SK-N-SH treated with all-trans-retinoic acid at 6 μM for 48 hours (cell line): ENCODE measurements around the gene ZSWIM6.

Source experiments
- BACH2 ChIP-seq: fragments of 250-450 bp; sonication (Bioruptor Pico); IDR thresholded peaks from 2 replicates; pipeline ENCODE4 v1.9.0; 2021; ENCODE audit warnings: mild to moderate bottlenecking, borderline replicate concordance
- CSRNP3 ChIP-seq: fragments of 250-450 bp; sonication (Bioruptor Pico); IDR thresholded peaks from 2 replicates; pipeline ENCODE4 v1.5.1; 2021; ENCODE audit warnings: mild to moderate bottlenecking, moderate library complexity
- GLIS3 ChIP-seq: fragments of 250-450 bp; sonication (Bioruptor Pico); IDR thresholded peaks from 2 replicates; pipeline ENCODE4 v1.5.0; 2020; ENCODE audit warnings: mild to moderate bottlenecking, moderate library complexity
- OSR1 ChIP-seq: fragments of 250-450 bp; sonication (Bioruptor Pico); IDR thresholded peaks from 2 replicates; pipeline ENCODE4 v1.8.0; 2022; ENCODE audit warnings: moderate library complexity, mild to moderate bottlenecking, inconsistent platforms
- RARB ChIP-seq: fragments of 250-450 bp; sonication (Bioruptor Pico); IDR thresholded peaks from 2 replicates; pipeline ENCODE4 v1.8.0; 2021; ENCODE audit warnings: mild to moderate bottlenecking, moderate library complexity
- SNAI2 ChIP-seq: fragments of 250-450 bp; sonication (Bioruptor Pico); IDR thresholded peaks from 2 replicates; pipeline ENCODE4 v1.5.0; 2020; ENCODE audit warnings: mild to moderate bottlenecking, moderate library complexity
- TCF4 ChIP-seq: fragments of 250-450 bp; sonication (Bioruptor Pico); IDR thresholded peaks from 2 replicates; pipeline ENCODE4 v1.8.0; 2021; ENCODE audit warnings: mild to moderate bottlenecking, moderate library complexity, borderline replicate concordance
- TOX ChIP-seq: fragments of 250-450 bp; sonication (Bioruptor Pico); IDR thresholded peaks from 2 replicates; pipeline ENCODE4 v1.8.0; 2021; ENCODE audit warnings: mild to moderate bottlenecking, moderate library complexity, borderline replicate concordance
- ZFP3 ChIP-seq: fragments of 250-450 bp; sonication (Bioruptor Pico); IDR thresholded peaks from 2 replicates; pipeline ENCODE4 v1.5.0; 2020; ENCODE audit warnings: mild to moderate bottlenecking, moderate library complexity
- ZNF70 ChIP-seq: fragments of 450-650 bp; formaldehyde crosslinking; IDR thresholded peaks from 2 replicates; pipeline ENCODE4 v1.5.0; 2020; ENCODE audit warnings: mild to moderate bottlenecking, moderate library complexity
- ZNF8 ChIP-seq: fragments of 450-650 bp; formaldehyde crosslinking; IDR thresholded peaks from 2 replicates; pipeline ENCODE4 v1.5.0; 2020; ENCODE audit warnings: mild to moderate bottlenecking, moderate library complexity
- TF ChIP-seq, protein P1 (sequence below): fragments of 250-450 bp; sonication (Bioruptor Pico); IDR thresholded peaks from 2 replicates; pipeline ENCODE4 v1.8.0; 2020; ENCODE audit warnings: mild to moderate bottlenecking, moderate library complexity, borderline replicate concordance

GRCh38 chr5:61397238-61397637, 65.2 kb downstream of the ZSWIM6 start:
- no peak for TF ChIP-seq CSRNP3 (CRISPR knock-in tag)
- TF ChIP-seq TCF4 (CRISPR knock-in tag): no peak
- TF ChIP-seq GLIS3 (CRISPR knock-in tag): no peak
- TF ChIP-seq TOX (CRISPR knock-in tag): no peak
- TF ChIP-seq ZNF70: no peak
- TF ChIP-seq OSR1 (CRISPR knock-in tag): no peak
- no peak for TF ChIP-seq ZNF8 (CRISPR knock-in tag)
- TF ChIP-seq RARB (CRISPR knock-in tag): no peak
- no peak for TF ChIP-seq ZFP3 (CRISPR knock-in tag)
- TF ChIP-seq SNAI2 (CRISPR knock-in tag): no peak
- TF ChIP-seq BACH2 (CRISPR knock-in tag): no peak
- TF ChIP-seq, protein P1, sequence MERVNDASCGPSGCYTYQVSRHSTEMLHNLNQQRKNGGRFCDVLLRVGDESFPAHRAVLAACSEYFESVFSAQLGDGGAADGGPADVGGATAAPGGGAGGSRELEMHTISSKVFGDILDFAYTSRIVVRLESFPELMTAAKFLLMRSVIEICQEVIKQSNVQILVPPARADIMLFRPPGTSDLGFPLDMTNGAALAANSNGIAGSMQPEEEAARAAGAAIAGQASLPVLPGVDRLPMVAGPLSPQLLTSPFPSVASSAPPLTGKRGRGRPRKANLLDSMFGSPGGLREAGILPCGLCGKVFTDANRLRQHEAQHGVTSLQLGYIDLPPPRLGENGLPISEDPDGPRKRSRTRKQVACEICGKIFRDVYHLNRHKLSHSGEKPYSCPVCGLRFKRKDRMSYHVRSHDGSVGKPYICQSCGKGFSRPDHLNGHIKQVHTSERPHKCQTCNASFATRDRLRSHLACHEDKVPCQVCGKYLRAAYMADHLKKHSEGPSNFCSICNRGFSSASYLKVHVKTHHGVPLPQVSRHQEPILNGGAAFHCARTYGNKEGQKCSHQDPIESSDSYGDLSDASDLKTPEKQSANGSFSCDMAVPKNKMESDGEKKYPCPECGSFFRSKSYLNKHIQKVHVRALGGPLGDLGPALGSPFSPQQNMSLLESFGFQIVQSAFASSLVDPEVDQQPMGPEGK (CRISPR knock-in tag): no peak
